ENCODE data around the gene PGBD2. TPM values are rescaled to one million over a fixed set of nuclear protein-coding genes. Genes with fewer than 3 reads are reported as not detected.

PGBD2 gene
- total and polyA plus RNA-seq, 2 of the 13 experiments (the other 11 are each of a cell fraction or from before 2014, with no cell fraction given) = 6.0 to 7.4 TPM

GRCh38 chr1:248858891-248859889 is 46.8 kb upstream of the PGBD2 start, which contains the start of gene ZNF692 (continued):
- TF ChIP-seq ESRRA (CRISPR knock-in tag; IDR thresholded peaks at IDR 0.05; ENCODE audit: low read depth) = peak; percentile 21; the same call in 1 of the 2 replicates
- TF ChIP-seq FLYWCH1 (CRISPR knock-in tag; IDR thresholded peaks at IDR 0.05) = no peak
- no peak for TF ChIP-seq SETDB1 (CRISPR knock-in tag; IDR thresholded peaks at IDR 0.05; ENCODE audit: borderline replicate concordance)
- peak; percentile 87 for TF ChIP-seq CSRNP1 (CRISPR knock-in tag; IDR thresholded peaks at IDR 0.05)
- no peak for TF ChIP-seq HOXA9 (CRISPR knock-in tag; IDR thresholded peaks at IDR 0.05; ENCODE audit: borderline replicate concordance)
- no peak for TF ChIP-seq THAP9 (CRISPR knock-in tag; IDR thresholded peaks at IDR 0.05; ENCODE audit: borderline replicate concordance)
- TF ChIP-seq ZBTB33 (CRISPR knock-in tag; IDR thresholded peaks at IDR 0.05) = no peak
- no peak; a peak in 1 of 4 replicates for TF ChIP-seq POLR2A (IDR thresholded peaks at IDR 0.05; ENCODE audit: insufficient read depth in 1 of 2, low read depth in 2 of 2, low read length in 2 of 2)
- peak; percentile 29; the same call in 1 of the 2 replicates for TF ChIP-seq CREB1 (IDR thresholded peaks at IDR 0.05)
- peak; percentile 44; the same call in 1 of the 2 replicates for TF ChIP-seq CREB1 (CRISPR knock-in tag; IDR thresholded peaks at IDR 0.05)
- no peak for TF ChIP-seq SP2 (CRISPR knock-in tag; IDR thresholded peaks at IDR 0.05)
- no peak for TF ChIP-seq SNRNP70 (IDR thresholded peaks at IDR 0.05; ENCODE audit: low read depth, low read length)
- no peak for TF ChIP-seq MYNN (CRISPR knock-in tag; IDR thresholded peaks at IDR 0.05; ENCODE audit: low read depth)
- TF ChIP-seq RARG (CRISPR knock-in tag; IDR thresholded peaks at IDR 0.05; ENCODE audit: low read depth) = no peak
- TF ChIP-seq AGO1 (IDR thresholded peaks at IDR 0.05; ENCODE audit: low read depth, low read length, poor library complexity, severe bottlenecking) = no peak
- TF ChIP-seq ZIK1 (CRISPR knock-in tag; IDR thresholded peaks at IDR 0.05; ENCODE audit: borderline replicate concordance, low read depth) = 0 out of 2 replicates have a peak, but pooled peaks have one; percentile 20
- no peak for TF ChIP-seq ZNF598 (CRISPR knock-in tag; IDR thresholded peaks at IDR 0.05; ENCODE audit: borderline replicate concordance)
- TF ChIP-seq TCF12 (IDR thresholded peaks at IDR 0.05) = no peak
- TF ChIP-seq TCF12 (CRISPR knock-in tag; IDR thresholded peaks at IDR 0.05) = no peak
- no peak for TF ChIP-seq NPAS2 (CRISPR knock-in tag; IDR thresholded peaks at IDR 0.05; ENCODE audit: borderline replicate concordance)
- no peak; the same call in 1 of the 2 replicates for TF ChIP-seq ZNF605 (CRISPR knock-in tag; IDR thresholded peaks at IDR 0.05)
- no peak for TF ChIP-seq ZNF367 (CRISPR knock-in tag; IDR thresholded peaks at IDR 0.05; ENCODE audit: borderline replicate concordance)
- TF ChIP-seq ZNF747 (CRISPR knock-in tag; IDR thresholded peaks at IDR 0.05; ENCODE audit: borderline replicate concordance) = no peak

Data from HepG2 (cell line).